ENCODE data around the gene MBNL1. TPM values are rescaled to one million over a fixed set of nuclear protein-coding genes. Genes with fewer than 3 reads are reported as not detected.

The MBNL1 gene
- total and polyA plus RNA-seq, 2 of the 4 experiments (the other 2 are of a cell fraction): 127 to 664 TPM

- TF ChIP-seq RCOR1 (IDR thresholded peaks at IDR 0.05; ENCODE audit: insufficient replicate concordance, low read length): no peak
These were observed 4.1 kb downstream of the MBNL1 start (continued) for GRCh38 chr3:152272771-152273242.

GRCh38 chr3:152276681-152277080 is 8.0 kb downstream of the MBNL1 start:
- H2BK20ac ChIP-seq (ENCODE audit: low read depth, low read length): no peak overlapping the region
- H3K9me3 ChIP-seq (ENCODE audit: control insufficient read depth, insufficient read depth, low read length): no peaks in the 10 kb centered on the region
- H4K20me1 ChIP-seq (ENCODE audit: insufficient read depth, low read length): peaks cover 48% of the 10 kb centered on the region
- no peak overlapping the region for H3K9ac ChIP-seq (ENCODE audit: low read depth, low read length)
- ATAC-seq (ENCODE audit: low read depth) (no peak), DNase-seq (no peak)
- H2AFZ ChIP-seq (replicated peaks; ENCODE audit: low read length, poor library complexity): no peak overlapping the region
- no peak overlapping the region for H4K91ac ChIP-seq (ENCODE audit: insufficient read depth, low read depth, low read length)
- peak overlapping the region; percentile 18; the same call in 1 of the 2 replicates for H4K5ac ChIP-seq (ENCODE audit: low read depth, low read length)
- intact Hi-C loops (cut with micrococcal nuclease): loop anchor here (10.0 kb wide), 1 partner anchor 298 kb away; no protein-coding TSS in a partner anchor
- H3K27me3 ChIP-seq (ENCODE audit: control insufficient read depth, insufficient read depth, low read length): no peaks in the 10 kb centered on the region
- ChIA-PET CTCF (interaction anchor here (1.2 kb wide), 1 partner anchor 75 kb away, joined by 4 read pairs; no protein-coding TSS in a partner anchor), POLR2A (ENCODE audit: unreplicated experiment) (interaction anchor here (0.6 kb wide), 1 partner anchor 9 kb away, joined by 4 read pairs; no protein-coding TSS in a partner anchor)
- H3K9me1 ChIP-seq (ENCODE audit: insufficient read depth, low read length): peaks cover 8% of the 10 kb centered on the region
- dilution Hi-C loops (cut with HindIII; ENCODE audit: low sequenced_read_pairs, unreplicated experiment): no loop called here
- H3K27ac ChIP-seq (ENCODE audit: insufficient read depth, low read length): no peak overlapping the region
- H2BK120ac ChIP-seq (ENCODE audit: low read depth, low read length): no peak overlapping the region
- BruUV-seq (replicated peaks): no TSS peak
- no peak overlapping the region for H4K8ac ChIP-seq (ENCODE audit: low read depth in 2 of 2, low read length in 2 of 2)
- in situ Hi-C loops (cut with MboI; ENCODE audit: low sequenced_read_pairs): no loop called here
- no peak overlapping the region for H2AK9ac ChIP-seq (replicated peaks; ENCODE audit: low read depth, low read length, poor library complexity)
- H3K56ac ChIP-seq (ENCODE audit: extremely low read depth, insufficient read depth, low read length): no peak overlapping the region
- H3K79me1 ChIP-seq (ENCODE audit: low read depth in 1 of 2, low read length in 2 of 2): peaks cover 0 to 28% of the 10 kb centered on the region in 2 experiments; a peak in 2 of 4 replicates
- H2BK5ac ChIP-seq (ENCODE audit: low read depth, low read length, poor library complexity, severe bottlenecking): peak overlapping the region; percentile 69
- H3K23ac ChIP-seq (ENCODE audit: low read depth, low read length): peak overlapping the region; percentile 41; the same call in 1 of the 2 replicates
- H3K18ac ChIP-seq (ENCODE audit: low read depth, low read length): no peak overlapping the region; the same call in 1 of the 2 replicates
- H3K4me2 ChIP-seq (ENCODE audit: low read depth, low read length): peak overlapping the region; percentile 64; the same call in 1 of the 2 replicates
- no peak overlapping the region for H2AK5ac ChIP-seq (ENCODE audit: low read depth, low read length)
- 100% methylated on average over 1 of the region's 1 CpG; no CpG with 5 or more reads in 1 of the 2 experiments for WGBS, 2 experiments (ENCODE audit: extremely low coverage in 2 of 2, insufficient read length in 1 of 2)
- TF ChIP-seq ELK1 (IDR thresholded peaks at IDR 0.05; ENCODE audit: borderline replicate concordance, low read depth, low read length) (no peak), MAZ (IDR thresholded peaks at IDR 0.05; ENCODE audit: borderline replicate concordance, low read depth, low read length) (no peak), SMC3 (IDR thresholded peaks at IDR 0.05; ENCODE audit: low read depth, low read length) (no peak), BHLHE40 (IDR thresholded peaks at IDR 0.05; ENCODE audit: low read depth, low read length) (no peak), MAFK (IDR thresholded peaks at IDR 0.05; ENCODE audit: low read depth, low read length) (no peak)
- H3K14ac ChIP-seq (replicated peaks; ENCODE audit: low read depth, low read length): no peak overlapping the region
- no peak overlapping the region for H3K4ac ChIP-seq (ENCODE audit: low read depth, low read length)
- H3K36me3 ChIP-seq (ENCODE audit: control insufficient read depth, insufficient read depth, low read length): no peaks in the 10 kb centered on the region
- H3K4me3 ChIP-seq (ENCODE audit: insufficient read depth, low read depth, low read length): no peak overlapping the region
- H3K4me1 ChIP-seq (ENCODE audit: control insufficient read depth, insufficient read depth, low read length): peaks cover 12% of the 10 kb centered on the region
- H2BK15ac ChIP-seq (ENCODE audit: low read depth, low read length): 0 out of 3 replicates have a peak overlapping the region, but pooled peaks have one; percentile 41
